GM18502 (cell line): ENCODE data around the gene GMEB1.
"Not testable (repeated sequence)": the region's sequence is repeated elsewhere in the genome, so short reads cannot be mapped to it uniquely, and the experiment has no call there.

Source experiments
- ATAC-seq: cut with Tn5 transposase; IDR thresholded peaks from one replicate; pipeline ENCODE4 v1.9.1; 2021; ENCODE audit warnings: mild to moderate bottlenecking; ENCODE audit not compliant: unreplicated experiment, poor library complexity

Gene GMEB1

GRCh38 chr1:28744184-28744583 lies 75.6 kb downstream of the GMEB1 start:
- ATAC-seq: no peak

DNA sequence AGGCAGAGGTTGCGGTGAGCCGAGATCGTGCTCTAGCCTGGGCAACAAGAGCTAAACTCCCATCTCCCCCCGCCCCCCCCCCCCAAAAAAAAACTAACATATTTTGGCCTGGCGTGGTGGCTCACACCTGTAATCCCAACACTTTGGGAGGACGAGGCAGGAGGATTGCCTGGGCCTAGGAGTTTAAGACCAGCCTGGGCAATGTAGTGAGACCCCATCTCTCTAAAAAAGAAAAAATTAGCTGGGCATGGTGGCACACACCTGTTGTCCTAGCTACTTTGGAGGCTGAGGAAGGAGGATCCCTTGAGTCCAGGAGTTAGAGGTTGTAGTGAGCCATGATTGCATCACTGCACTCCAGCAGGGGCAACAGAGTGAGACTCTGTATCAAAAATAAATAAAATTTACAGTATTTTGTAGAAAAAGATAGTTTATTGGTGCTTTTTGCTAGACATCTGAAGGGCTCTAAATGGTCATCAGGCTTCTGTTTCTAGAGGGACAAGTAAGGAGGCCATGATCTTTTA lies 77.1 kb downstream of the GMEB1 start:
- no peak for ATAC-seq

GRCh38 chr1:28750330-28750729 lies 81.7 kb downstream of the GMEB1 start:
- no peak for ATAC-seq

DNA sequence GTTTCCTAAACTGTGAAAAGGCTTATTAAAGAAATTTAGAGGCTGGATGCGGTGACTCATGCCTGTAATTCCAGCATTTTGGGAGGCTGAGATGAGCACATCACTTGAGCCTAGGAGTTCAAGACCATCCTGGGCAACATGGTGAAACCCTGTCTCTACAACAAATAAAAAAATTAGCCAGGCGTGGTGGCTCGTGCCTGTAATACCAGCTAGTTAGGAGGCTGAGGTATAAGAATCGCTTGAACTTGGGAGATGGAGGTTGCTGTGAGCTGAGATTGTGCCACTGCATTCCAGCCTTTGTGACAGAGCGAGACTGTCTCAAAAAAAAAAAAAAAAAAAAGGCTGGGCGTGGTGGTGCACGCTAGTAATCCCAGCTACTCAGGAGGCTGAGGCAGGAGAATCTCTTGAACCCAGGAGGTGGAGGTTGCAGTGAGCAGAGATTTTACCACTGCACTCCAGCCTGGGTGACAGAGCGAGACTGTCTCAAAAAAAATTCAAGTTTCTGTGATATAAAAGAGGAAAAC lies 82.2 kb downstream of the GMEB1 start:
- not testable (repeated sequence) for ATAC-seq

GRCh38 chr1:28751315-28752060 lies 82.9 kb downstream of the GMEB1 start:
- ATAC-seq: no peak

DNA sequence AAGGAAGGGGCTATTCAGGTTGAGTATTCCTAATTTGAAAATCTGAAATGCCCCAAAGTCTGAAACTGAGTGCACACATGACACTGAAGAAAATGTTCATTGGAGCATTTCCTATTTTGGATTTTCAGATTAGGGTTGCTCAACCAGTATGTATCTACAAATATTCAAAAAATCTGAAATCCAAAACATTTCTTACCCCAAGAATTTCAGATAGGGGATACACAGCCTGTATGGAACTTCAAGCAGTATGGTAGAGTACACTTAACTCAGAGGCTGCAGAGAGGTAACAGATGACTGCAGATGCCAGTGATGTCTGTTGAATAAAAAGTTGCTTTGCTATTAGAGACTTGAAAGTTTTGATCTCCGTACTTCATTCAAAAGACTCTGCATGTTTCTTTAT lies 87.1 kb downstream of the GMEB1 start:
- ATAC-seq: no peak

GRCh38 chr1:28756846-28757245 lies 88.3 kb downstream of the GMEB1 start:
- no peak for ATAC-seq

DNA sequence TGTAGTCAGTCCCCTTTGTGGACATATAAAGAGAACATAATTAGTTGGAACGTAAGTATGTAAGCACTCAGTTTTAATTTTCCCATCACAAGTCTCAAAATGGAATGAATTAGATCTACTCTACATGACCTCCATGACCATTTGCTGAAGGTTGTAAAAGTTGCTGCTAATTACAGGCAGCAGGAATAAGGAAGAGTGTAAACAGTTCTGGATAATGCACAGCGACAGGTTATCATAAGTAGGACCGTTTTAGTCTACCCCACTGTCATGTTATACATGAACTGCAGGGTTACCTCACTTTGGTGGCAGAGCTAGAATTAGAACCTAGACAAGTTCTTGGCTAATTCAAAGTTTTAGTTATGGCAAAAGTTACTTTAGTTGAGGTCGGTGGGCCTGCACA lies 89.8 kb downstream of the GMEB1 start:
- no peak for ATAC-seq

DNA sequence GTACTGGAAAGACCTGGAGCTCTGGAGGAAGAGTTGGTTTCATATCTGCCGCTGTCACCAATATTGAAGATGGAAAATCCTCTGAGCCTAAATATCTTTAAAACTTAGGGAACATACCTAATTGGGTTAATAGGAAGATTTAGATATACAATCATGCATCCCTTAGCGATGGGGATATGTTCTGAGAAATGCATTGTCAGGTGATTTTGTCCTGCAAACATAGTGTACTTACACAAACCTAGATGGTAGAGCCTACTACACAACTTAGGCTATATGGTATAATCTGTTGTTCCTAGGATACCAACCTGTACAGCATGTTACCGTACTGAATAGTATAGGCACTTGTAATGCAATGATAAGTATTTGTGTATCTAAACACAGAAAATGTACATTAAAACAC lies 90.7 kb downstream of the GMEB1 start:
- ATAC-seq: no peak

GRCh38 chr1:28761189-28761588 lies 92.6 kb downstream of the GMEB1 start:
- no peak for ATAC-seq

DNA sequence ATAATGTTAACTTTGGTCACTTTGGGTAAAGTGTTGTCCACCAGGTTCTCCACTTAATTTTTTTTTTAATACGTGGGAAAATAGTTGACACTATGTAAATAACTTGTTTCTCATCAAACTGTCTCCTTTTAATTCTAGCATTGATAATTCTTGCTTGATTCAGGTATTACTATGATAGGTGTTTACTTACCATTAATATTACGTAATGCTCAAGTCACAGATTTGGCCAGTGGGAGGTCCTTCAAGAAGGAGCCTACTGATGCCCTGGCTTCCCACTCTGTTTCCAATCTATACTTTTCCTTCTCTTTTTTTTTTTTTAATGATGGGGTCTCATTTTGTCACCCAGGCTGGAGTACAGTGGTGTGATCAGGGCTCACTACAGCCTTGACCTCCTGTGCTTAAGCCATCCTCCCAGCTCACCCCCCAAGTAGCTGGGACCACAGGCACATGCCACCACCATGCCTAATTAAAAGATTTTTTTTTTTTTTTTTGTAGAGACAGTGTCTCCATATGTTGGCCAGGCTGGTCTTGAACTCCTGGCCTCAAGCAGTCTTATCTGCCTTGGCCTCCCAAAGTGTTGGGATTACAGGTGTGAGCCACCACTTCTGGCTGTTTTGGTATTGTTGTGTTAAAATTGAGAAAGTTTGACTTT lies 98.1 kb downstream of the GMEB1 start:
- no peak for ATAC-seq
